ENCODE measurements around the gene SSC5D. TPM values are rescaled to one million over a fixed set of nuclear protein-coding genes. Genes with fewer than 3 reads are reported as not detected.

Gene SSC5D
- total RNA-seq, 2 experiments from 2014 or later, result 0.67 to 0.70 TPM

GRCh38 chr19:55526216-55527196 is 38.3 kb downstream of the SSC5D start:
- TF ChIP-seq, protein P1, sequence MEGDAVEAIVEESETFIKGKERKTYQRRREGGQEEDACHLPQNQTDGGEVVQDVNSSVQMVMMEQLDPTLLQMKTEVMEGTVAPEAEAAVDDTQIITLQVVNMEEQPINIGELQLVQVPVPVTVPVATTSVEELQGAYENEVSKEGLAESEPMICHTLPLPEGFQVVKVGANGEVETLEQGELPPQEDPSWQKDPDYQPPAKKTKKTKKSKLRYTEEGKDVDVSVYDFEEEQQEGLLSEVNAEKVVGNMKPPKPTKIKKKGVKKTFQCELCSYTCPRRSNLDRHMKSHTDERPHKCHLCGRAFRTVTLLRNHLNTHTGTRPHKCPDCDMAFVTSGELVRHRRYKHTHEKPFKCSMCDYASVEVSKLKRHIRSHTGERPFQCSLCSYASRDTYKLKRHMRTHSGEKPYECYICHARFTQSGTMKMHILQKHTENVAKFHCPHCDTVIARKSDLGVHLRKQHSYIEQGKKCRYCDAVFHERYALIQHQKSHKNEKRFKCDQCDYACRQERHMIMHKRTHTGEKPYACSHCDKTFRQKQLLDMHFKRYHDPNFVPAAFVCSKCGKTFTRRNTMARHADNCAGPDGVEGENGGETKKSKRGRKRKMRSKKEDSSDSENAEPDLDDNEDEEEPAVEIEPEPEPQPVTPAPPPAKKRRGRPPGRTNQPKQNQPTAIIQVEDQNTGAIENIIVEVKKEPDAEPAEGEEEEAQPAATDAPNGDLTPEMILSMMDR (IDR thresholded peaks at IDR 0.05), result no peak
- intact Hi-C loops (cut with micrococcal nuclease), result no loop called here
- Mint-ChIP-seq H3K4me3 (no peak overlapping the region), H3K27me3 (peaks cover 2% of the 10 kb centered on the region), H3K9me3 (no peaks in the 10 kb centered on the region), H3K27ac (no peak overlapping the region), H3K4me1 (ENCODE audit: low read depth) (no peaks in the 10 kb centered on the region), H3K36me3 (ENCODE audit: low read depth) (no peaks in the 10 kb centered on the region)
- no peak for ATAC-seq
- DNase-seq, result no peak
- ChIA-PET POLR2A (no interaction called here), CTCF (interaction anchor here (1.1 to 1.3 kb wide), 3 partner anchors 23 to 106 kb away, joined by 3 to 4 read pairs (median 4); no protein-coding TSS in a partner anchor)

DNA sequence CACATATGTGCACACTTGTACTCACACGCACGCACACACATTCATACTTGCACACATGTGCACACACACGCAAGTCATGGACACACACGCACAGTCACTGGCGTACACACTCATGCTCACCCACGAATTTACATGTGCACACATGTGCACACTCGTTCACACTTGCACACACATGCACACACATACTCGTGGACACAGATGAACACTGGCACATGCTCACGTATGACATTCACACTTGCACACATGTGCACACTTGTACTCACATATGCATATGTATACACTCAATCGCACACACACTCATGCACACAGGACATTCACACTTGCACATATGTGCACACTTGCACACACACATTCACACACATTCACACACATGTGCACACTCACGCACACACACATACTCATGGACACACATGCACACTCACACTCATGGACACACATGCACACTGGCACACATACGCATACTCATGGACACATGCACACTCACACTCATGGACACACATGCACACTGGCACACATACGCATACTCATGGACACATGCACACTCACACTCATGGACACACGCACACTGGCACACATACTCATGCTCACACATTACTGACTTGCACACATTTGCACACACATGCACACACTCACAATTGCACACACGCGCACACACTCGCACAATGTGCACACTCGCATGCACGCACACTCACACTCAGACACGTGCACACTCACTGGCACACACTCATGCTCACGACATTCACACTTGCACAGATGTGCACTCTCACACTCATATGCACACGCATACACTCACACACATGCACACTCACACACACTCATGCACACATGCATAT is 39.2 kb downstream of the SSC5D start:
- H3K9me3 Mint-ChIP-seq, result no peaks in the 10 kb centered on the region
- ChIA-PET POLR2A (no interaction called here), CTCF (no interaction called here)
- H3K27me3 Mint-ChIP-seq, result peaks cover 2% of the 10 kb centered on the region
- intact Hi-C loops (cut with micrococcal nuclease), result no loop called here
- DNase-seq (no peak), ATAC-seq (no peak)
- no peak overlapping the region for H3K4me3 Mint-ChIP-seq
- no peaks in the 10 kb centered on the region for H3K4me1 Mint-ChIP-seq (ENCODE audit: low read depth)
- no peaks in the 10 kb centered on the region for H3K36me3 Mint-ChIP-seq (ENCODE audit: low read depth)
- TF ChIP-seq, protein P1 (IDR thresholded peaks at IDR 0.05), result no peak
- no peak overlapping the region for H3K27ac Mint-ChIP-seq

DNA sequence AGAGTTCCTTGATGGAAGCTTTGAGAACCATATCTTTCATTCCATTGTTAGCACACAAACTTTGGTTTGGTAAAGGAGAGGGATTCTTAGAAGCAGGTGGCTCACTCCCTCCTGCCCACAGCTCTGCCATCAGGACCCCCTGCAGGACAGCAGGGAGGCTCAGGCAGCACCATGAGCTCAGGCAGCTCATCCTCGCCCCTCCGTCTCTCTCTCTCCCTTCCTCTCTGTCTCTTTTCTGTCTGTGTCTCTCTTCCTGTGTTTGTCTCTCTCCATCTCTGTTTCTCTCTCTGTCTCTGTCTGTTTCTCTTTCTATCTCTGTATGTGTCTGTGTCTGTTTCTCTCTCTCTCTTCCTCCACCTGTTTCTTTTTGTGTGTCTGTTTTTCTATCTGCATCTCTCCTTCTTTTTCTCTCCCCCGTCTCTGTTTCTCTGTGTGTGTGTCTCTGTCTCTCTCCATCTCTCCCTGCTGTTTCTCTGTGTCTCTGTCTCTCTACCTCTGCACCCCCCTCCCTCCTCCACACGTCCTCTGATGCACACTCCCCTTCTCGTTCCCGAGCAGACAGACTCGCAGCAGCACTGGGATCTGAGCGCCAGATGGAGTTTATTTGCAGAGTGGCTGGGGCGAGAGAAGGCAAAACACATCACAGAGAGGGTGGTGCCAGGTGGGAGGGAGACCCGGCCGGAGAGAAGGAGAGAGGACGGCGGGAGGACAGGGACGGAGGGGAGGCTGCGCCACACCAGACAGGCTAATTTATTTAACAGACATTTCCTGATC is 40.0 kb downstream of the SSC5D start:
- no peaks in the 10 kb centered on the region for H3K9me3 Mint-ChIP-seq
- no peaks in the 10 kb centered on the region for H3K36me3 Mint-ChIP-seq (ENCODE audit: low read depth)
- POLR2A ChIA-PET, result no interaction called here
- no peak overlapping the region for H3K4me3 Mint-ChIP-seq
- peaks cover 2% of the 10 kb centered on the region for H3K27me3 Mint-ChIP-seq
- intact Hi-C loops (cut with micrococcal nuclease), result no loop called here
- no peak overlapping the region for H3K27ac Mint-ChIP-seq
- TF ChIP-seq, protein P1 (IDR thresholded peaks at IDR 0.05), result no peak
- CTCF ChIA-PET, result no interaction called here
- no peak for ATAC-seq
- no peak for DNase-seq
- no peaks in the 10 kb centered on the region for H3K4me1 Mint-ChIP-seq (ENCODE audit: low read depth)

GRCh38 chr19:55529636-55530234 is 41.5 kb downstream of the SSC5D start:
- Mint-ChIP-seq H3K9me3 (no peaks in the 10 kb centered on the region), H3K4me1 (ENCODE audit: low read depth) (no peaks in the 10 kb centered on the region), H3K27ac (no peak overlapping the region), H3K36me3 (ENCODE audit: low read depth) (no peaks in the 10 kb centered on the region), H3K4me3 (no peak overlapping the region), H3K27me3 (peaks cover 2% of the 10 kb centered on the region)
- CTCF ChIA-PET, result interaction anchor here (1.0 kb wide), 1 partner anchor 26 kb away, joined by 5 read pairs; no protein-coding TSS in a partner anchor
- DNase-seq (no peak), ATAC-seq (no peak)
- POLR2A ChIA-PET, result no interaction called here
- intact Hi-C loops (cut with micrococcal nuclease), result no loop called here
- TF ChIP-seq, protein P1 (IDR thresholded peaks at IDR 0.05), result no peak

Measured in activated CD8-positive, alpha-beta T cell treated with anti-CD3 and anti-CD28 coated beads for 36 hours (primary cell).